K562 (cell line): ENCODE results near the gene PPIE. TPM values are rescaled to one million over a fixed set of nuclear protein-coding genes. Genes with fewer than 3 reads are reported as not detected.

Experiments
- ARID1B ChIP-seq: fragments of 450-650 bp; IDR thresholded peaks from 2 replicates; pipeline ENCODE4 v1.6.1; 2016; ENCODE audit warnings: antibody characterized with exemption, mild to moderate bottlenecking, inconsistent platforms
- BHLHE40 ChIP-seq: IDR thresholded peaks from 2 replicates; pipeline ENCODE4 v1.6.1; 2011; ENCODE audit warnings: low read length, improper control_type of control experiment
- CBFA2T3 ChIP-seq: fragments of 450-650 bp; IDR thresholded peaks from 2 replicates; pipeline ENCODE4 v1.6.1; 2017
- CHD2 ChIP-seq: IDR thresholded peaks from 2 replicates; pipeline ENCODE4 v1.6.1; 2011; ENCODE audit warnings: low read depth, low read length
- EP400 ChIP-seq: fragments of 450-650 bp; IDR thresholded peaks from 2 replicates; pipeline ENCODE4 v1.6.1; 2017; ENCODE audit warnings: antibody characterized with exemption, mild to moderate bottlenecking, moderate library complexity
- HNRNPH1 ChIP-seq: fragments of 200-400 bp; formaldehyde crosslinking; optimal IDR thresholded peaks from 2 replicates; pipeline ENCODE3; 2017; ENCODE audit warnings: low read depth, mild to moderate bottlenecking, low read length, moderate library complexity
- MEIS2 ChIP-seq: fragments of 450-650 bp; IDR thresholded peaks from 2 replicates; pipeline ENCODE4 v1.6.1; 2014; ENCODE audit warnings: mild to moderate bottlenecking; ENCODE audit not compliant: partially characterized antibody
- NCOR1 ChIP-seq: fragments of 450-650 bp; IDR thresholded peaks from 2 replicates; pipeline ENCODE4 v1.6.1; 2016; ENCODE audit warnings: mild to moderate bottlenecking, moderate library complexity
- NFIC ChIP-seq: fragments of 450-650 bp; IDR thresholded peaks from 2 replicates; pipeline ENCODE4 v1.6.1; 2017; ENCODE audit warnings: mild to moderate bottlenecking, inconsistent platforms
- RBM34 ChIP-seq: fragments of 200-400 bp; formaldehyde crosslinking; IDR thresholded peaks from 2 replicates; pipeline ENCODE4 v1.6.1; 2018; ENCODE audit warnings: low read length, borderline replicate concordance; ENCODE audit not compliant: insufficient read depth
- RCOR1 ChIP-seq, 2 experiments: IDR thresholded peaks; 2 replicates each; pipeline ENCODE4 v1.6.1; 2012; ENCODE audit warnings: low read depth in 2 of 2, low read length in 2 of 2, borderline replicate concordance in 1 of 2, improper control_type of control experiment in 1 of 2
- SMC3 ChIP-seq: conservative IDR thresholded peaks from 2 replicates; pipeline ENCODE4 v1.6.1; 2011; ENCODE audit warnings: low read depth, low read length, improper control_type of control experiment; ENCODE audit not compliant: insufficient read depth
- TCF15 ChIP-seq: fragments of 250-450 bp; sonication (Bioruptor Pico); IDR thresholded peaks from 2 replicates; pipeline ENCODE4 v1.8.0; 2022; ENCODE audit warnings: moderate library complexity, mild to moderate bottlenecking, inconsistent platforms
- WHSC1 ChIP-seq: IDR thresholded peaks from one replicate; pipeline ENCODE4 v1.6.1; 2012; ENCODE audit warnings: low read length, control low read depth, inconsistent platforms
- ZNF140 ChIP-seq: fragments of 250-450 bp; sonication (Bioruptor Pico); IDR thresholded peaks from 2 replicates; pipeline ENCODE4 v1.8.0; 2021; ENCODE audit warnings: moderate library complexity, mild to moderate bottlenecking, inconsistent platforms
- ZNF174 ChIP-seq: fragments of 250-450 bp; sonication (Bioruptor Pico); IDR thresholded peaks from 2 replicates; pipeline ENCODE4 v1.4.0; 2020; ENCODE audit warnings: mild to moderate bottlenecking
- ZNF24 ChIP-seq: fragments of 450-650 bp; IDR thresholded peaks from 2 replicates; pipeline ENCODE4 v1.6.1; 2016
- polyA plus RNA-seq, 8 experiments: library from polyadenylated mRNA; depleted of rRNA in 4 of 8; stranded (reverse) in 5 of 8; unstranded in 3 of 8; fragments of >200 nt; fragmentation: Nextera tagmentation in 2 of 8; fragmentation: Illumina TruSeq in 1 of 8; extraction: Ambion mirVana in 2 of 8; extraction: Trizol in 1 of 8; gene quantifications; 2 replicates each; pipeline versions ENCODE4 v1.2.1 to v1.2.3, GENCODE V29; 2011 to 2014; ENCODE audit warnings: inconsistent platforms in 1 of 8, missing spikeins in 1 of 8
- total RNA-seq, 7 experiments: library from RNA; depleted of rRNA in 6 of 7; stranded (reverse); fragments of >200 nt in 6 of 7; fragmentation: Illumina TruSeq in 2 of 7; extraction: Trizol in 2 of 7; gene quantifications; 2 replicates each; pipeline versions ENCODE4 v1.2.1 to v1.2.3, GENCODE V29; 2011 to 2021; ENCODE audit warnings: low replicate concordance in 1 of 7
- TF ChIP-seq, protein P1 (sequence below): fragments of 450-650 bp; formaldehyde crosslinking; IDR thresholded peaks from 2 replicates; pipeline ENCODE4 v1.4.0; 2020; ENCODE audit warnings: mild to moderate bottlenecking
- TF ChIP-seq, protein P2 (sequence below): IDR thresholded peaks from 3 replicates; pipeline ENCODE4 v1.6.1; 2011; ENCODE audit warnings: borderline replicate concordance, mild to moderate bottlenecking, moderate library complexity; ENCODE audit not compliant: insufficient read length; ENCODE audit errors: extremely low read depth

Gene PPIE
- total and polyA plus RNA-seq, 9 of the 15 experiments (the other 6 are each of a cell fraction or from before 2014, with no cell fraction given), result 75.4 to 444 (median 131) TPM

DNA sequence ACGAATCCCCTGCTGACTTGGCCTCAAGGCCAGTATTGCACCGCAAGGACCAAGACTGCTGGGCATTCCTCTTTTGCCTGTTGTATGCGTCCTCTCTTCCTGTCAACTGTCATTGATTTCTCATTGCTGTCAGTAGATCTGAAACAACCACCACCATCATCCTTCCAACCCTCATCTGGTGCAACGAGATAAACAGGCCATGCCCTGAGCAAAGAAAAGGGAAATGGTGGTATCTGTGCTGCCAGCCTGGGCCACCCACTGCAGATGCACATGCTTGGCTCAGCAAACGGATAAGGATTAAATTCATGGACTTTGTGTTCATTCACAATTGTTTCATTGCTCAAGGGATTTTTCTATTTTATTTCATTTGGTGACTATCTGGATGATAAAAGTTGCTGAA is 18.8 kb downstream of the PPIE start (continued):
- TF ChIP-seq CBFA2T3, result peak; percentile 71
- peak; percentile 9 for TF ChIP-seq MEIS2
- no peak for TF ChIP-seq ZNF140 (CRISPR knock-in tag)
- no peak for TF ChIP-seq EP400
- TF ChIP-seq, protein P1, sequence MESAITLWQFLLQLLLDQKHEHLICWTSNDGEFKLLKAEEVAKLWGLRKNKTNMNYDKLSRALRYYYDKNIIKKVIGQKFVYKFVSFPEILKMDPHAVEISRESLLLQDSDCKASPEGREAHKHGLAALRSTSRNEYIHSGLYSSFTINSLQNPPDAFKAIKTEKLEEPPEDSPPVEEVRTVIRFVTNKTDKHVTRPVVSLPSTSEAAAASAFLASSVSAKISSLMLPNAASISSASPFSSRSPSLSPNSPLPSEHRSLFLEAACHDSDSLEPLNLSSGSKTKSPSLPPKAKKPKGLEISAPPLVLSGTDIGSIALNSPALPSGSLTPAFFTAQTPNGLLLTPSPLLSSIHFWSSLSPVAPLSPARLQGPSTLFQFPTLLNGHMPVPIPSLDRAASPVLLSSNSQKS (CRISPR knock-in tag), result no peak
- TF ChIP-seq NCOR1, result peak; percentile 56
- TF ChIP-seq NFIC, result peak; percentile 12; the same call in 1 of the 2 replicates
- no peak for TF ChIP-seq HNRNPH1
- TF ChIP-seq ZNF174 (CRISPR knock-in tag), result no peak
- TF ChIP-seq ZNF24, result no peak
- TF ChIP-seq CHD2, result no peak
- TF ChIP-seq, protein P2, sequence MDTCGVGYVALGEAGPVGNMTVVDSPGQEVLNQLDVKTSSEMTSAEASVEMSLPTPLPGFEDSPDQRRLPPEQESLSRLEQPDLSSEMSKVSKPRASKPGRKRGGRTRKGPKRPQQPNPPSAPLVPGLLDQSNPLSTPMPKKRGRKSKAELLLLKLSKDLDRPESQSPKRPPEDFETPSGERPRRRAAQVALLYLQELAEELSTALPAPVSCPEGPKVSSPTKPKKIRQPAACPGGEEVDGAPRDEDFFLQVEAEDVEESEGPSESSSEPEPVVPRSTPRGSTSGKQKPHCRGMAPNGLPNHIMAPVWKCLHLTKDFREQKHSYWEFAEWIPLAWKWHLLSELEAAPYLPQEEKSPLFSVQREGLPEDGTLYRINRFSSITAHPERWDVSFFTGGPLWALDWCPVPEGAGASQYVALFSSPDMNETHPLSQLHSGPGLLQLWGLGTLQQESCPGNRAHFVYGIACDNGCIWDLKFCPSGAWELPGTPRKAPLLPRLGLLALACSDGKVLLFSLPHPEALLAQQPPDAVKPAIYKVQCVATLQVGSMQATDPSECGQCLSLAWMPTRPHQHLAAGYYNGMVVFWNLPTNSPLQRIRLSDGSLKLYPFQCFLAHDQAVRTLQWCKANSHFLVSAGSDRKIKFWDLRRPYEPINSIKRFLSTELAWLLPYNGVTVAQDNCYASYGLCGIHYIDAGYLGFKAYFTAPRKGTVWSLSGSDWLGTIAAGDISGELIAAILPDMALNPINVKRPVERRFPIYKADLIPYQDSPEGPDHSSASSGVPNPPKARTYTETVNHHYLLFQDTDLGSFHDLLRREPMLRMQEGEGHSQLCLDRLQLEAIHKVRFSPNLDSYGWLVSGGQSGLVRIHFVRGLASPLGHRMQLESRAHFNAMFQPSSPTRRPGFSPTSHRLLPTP, result no peak
- peak; percentile 65 for TF ChIP-seq BHLHE40
- no peak for TF ChIP-seq WHSC1
- TF ChIP-seq SMC3, result no peak
- peak; percentile 58; the same call in 1 of the 2 replicates for TF ChIP-seq ARID1B
- TF ChIP-seq RBM34, result no peak
- TF ChIP-seq TCF15, result no peak
- no peak for TF ChIP-seq RCOR1 (IDR thresholded peaks at IDR 0.05; ENCODE audit: borderline replicate concordance in 1 of 2, low read depth in 2 of 2, low read length in 2 of 2)
